DOHH2 (cell line): ENCODE measurements around the gene NUP210L.

ENCODE experiments used
- EZH2phosphoT487 ChIP-seq: fragments of 200-600 bp; sonication (generic); IDR thresholded peaks from 2 replicates; pipeline ENCODE4 v1.6.1; 2017; ENCODE audit warnings: borderline replicate concordance, mild to moderate bottlenecking, antibody characterized with exemption, low read length, moderate library complexity, mixed read lengths
- TF ChIP-seq, protein P1 (sequence below): fragments of 200-600 bp; sonication (generic); IDR thresholded peaks from one replicate; pipeline ENCODE4 v1.5.1; 2014; ENCODE audit warnings: antibody characterized with exemption, mild to moderate bottlenecking, low read depth, low read length; ENCODE audit not compliant: poor library complexity, severe bottlenecking

DNA sequence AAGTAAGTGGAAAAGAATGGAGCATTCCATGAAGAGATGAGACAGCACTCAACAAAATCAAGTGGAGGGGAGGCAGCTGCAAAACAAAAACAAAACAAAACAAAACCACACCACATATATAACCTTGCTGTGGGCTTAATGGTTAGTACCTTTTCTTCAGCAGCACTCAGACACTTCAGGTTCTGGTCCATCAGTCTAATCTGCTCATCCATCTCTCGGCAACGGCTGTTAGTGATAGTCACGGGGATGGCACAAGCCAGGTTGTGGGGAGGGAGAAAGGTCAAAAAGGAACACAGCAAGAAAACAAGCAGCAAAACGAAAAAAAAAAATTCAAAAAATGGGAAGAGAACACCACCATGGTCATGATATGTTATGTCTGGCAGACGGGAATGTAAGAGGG lies 17.0 kb upstream of the NUP210L start:
- no peak for TF ChIP-seq EZH2phosphoT487
- TF ChIP-seq, protein P1, sequence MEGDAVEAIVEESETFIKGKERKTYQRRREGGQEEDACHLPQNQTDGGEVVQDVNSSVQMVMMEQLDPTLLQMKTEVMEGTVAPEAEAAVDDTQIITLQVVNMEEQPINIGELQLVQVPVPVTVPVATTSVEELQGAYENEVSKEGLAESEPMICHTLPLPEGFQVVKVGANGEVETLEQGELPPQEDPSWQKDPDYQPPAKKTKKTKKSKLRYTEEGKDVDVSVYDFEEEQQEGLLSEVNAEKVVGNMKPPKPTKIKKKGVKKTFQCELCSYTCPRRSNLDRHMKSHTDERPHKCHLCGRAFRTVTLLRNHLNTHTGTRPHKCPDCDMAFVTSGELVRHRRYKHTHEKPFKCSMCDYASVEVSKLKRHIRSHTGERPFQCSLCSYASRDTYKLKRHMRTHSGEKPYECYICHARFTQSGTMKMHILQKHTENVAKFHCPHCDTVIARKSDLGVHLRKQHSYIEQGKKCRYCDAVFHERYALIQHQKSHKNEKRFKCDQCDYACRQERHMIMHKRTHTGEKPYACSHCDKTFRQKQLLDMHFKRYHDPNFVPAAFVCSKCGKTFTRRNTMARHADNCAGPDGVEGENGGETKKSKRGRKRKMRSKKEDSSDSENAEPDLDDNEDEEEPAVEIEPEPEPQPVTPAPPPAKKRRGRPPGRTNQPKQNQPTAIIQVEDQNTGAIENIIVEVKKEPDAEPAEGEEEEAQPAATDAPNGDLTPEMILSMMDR: no peak
